WTC11 (cell line): ENCODE data around the gene ANAPC1. TPM values are rescaled to one million over a fixed set of nuclear protein-coding genes. Genes with fewer than 3 reads are reported as not detected.

Experiments used
- ATAC-seq: fragments of 200-7000 bp; cut with Tn5 transposase; 2 replicates; pipeline ENCODE4 v1.10.0; 2021; ENCODE audit warnings: mild to moderate bottlenecking, moderate library complexity
- CTCF ChIA-PET: fragments of 300-600 bp; sonication (Branson Sonifier 250); formaldehyde crosslinking; loops from one replicate; lab custom pipeline; 2021; ENCODE audit warnings: antibody characterized with exemption; lab: Charles Lee
- POLR2A ChIA-PET: fragments of 350-600 bp; sonication (Branson Sonifier 250); formaldehyde crosslinking; loops from one replicate; lab custom pipeline; 2021; ENCODE audit warnings: antibody characterized with exemption; lab: Charles Lee
- DNase-seq: peaks from one replicate; pipeline ENCODE4 v3.0.0; 2021; ENCODE audit warnings: low spot score
- H3K27ac Mint-ChIP-seq: 2 replicates; pipeline ENCODE4 v1.8.0; 2021; ENCODE audit warnings: mixed read lengths
- H3K27me3 Mint-ChIP-seq: 2 replicates; pipeline ENCODE4 v1.8.0; 2021; ENCODE audit warnings: low read depth, mild to moderate bottlenecking, moderate library complexity, mixed read lengths
- H3K36me3 Mint-ChIP-seq: 2 replicates; pipeline ENCODE4 v1.8.0; 2021; ENCODE audit warnings: mixed read lengths
- H3K4me1 Mint-ChIP-seq: 2 replicates; pipeline ENCODE4 v1.8.0; 2022; ENCODE audit warnings: mixed read lengths
- H3K4me3 Mint-ChIP-seq: 2 replicates; pipeline ENCODE4 v1.8.0; 2021; ENCODE audit warnings: mild to moderate bottlenecking, moderate library complexity, mixed read lengths
- H3K9me3 Mint-ChIP-seq: 2 replicates; pipeline ENCODE4 v1.8.0; 2021; ENCODE audit warnings: mixed read lengths
- AR ChIP-seq: fragments of 250-450 bp; sonication (Bioruptor Pico); IDR thresholded peaks from 2 replicates; pipeline ENCODE4 v1.9.0; 2021; ENCODE audit warnings: mild to moderate bottlenecking
- CDX4 ChIP-seq: fragments of 250-450 bp; sonication (Bioruptor Pico); IDR thresholded peaks from 2 replicates; pipeline ENCODE4 v1.9.0; 2021; ENCODE audit warnings: moderate library complexity, mild to moderate bottlenecking, inconsistent platforms, borderline replicate concordance
- ERG ChIP-seq: fragments of 250-450 bp; sonication (Bioruptor Pico); IDR thresholded peaks from 2 replicates; pipeline ENCODE4 v1.8.0; 2021; ENCODE audit warnings: mild to moderate bottlenecking
- FOXP4 ChIP-seq: sonication (generic); formaldehyde crosslinking; IDR thresholded peaks from 2 replicates; pipeline ENCODE4 v1.8.0; 2022; ENCODE audit warnings: mild to moderate bottlenecking, missing genetic modification reagents
- GRHL2 ChIP-seq: fragments of 250-450 bp; sonication (Bioruptor Pico); IDR thresholded peaks from 2 replicates; pipeline ENCODE4 v1.8.0; 2022; ENCODE audit warnings: mild to moderate bottlenecking, moderate library complexity; ENCODE audit not compliant: insufficient replicate concordance, severe bottlenecking
- JUN ChIP-seq: sonication (generic); formaldehyde crosslinking; IDR thresholded peaks from 2 replicates; pipeline ENCODE4 v1.8.0; 2023; ENCODE audit warnings: mild to moderate bottlenecking, missing genetic modification reagents
- NFE2L1 ChIP-seq: sonication (generic); formaldehyde crosslinking; IDR thresholded peaks from 2 replicates; pipeline ENCODE4 v1.8.1; 2023; ENCODE audit warnings: missing genetic modification reagents
- PRDM15 ChIP-seq: sonication (generic); formaldehyde crosslinking; IDR thresholded peaks from 2 replicates; pipeline ENCODE4 v1.8.0; 2022; ENCODE audit warnings: missing genetic modification reagents
- SMAD4 ChIP-seq: sonication (generic); formaldehyde crosslinking; IDR thresholded peaks from 2 replicates; pipeline ENCODE4 v1.8.0; 2022; ENCODE audit warnings: mild to moderate bottlenecking, missing genetic modification reagents
- ZNF138 ChIP-seq: sonication (generic); formaldehyde crosslinking; conservative IDR thresholded peaks from 2 replicates; pipeline ENCODE4 v1.8.1; 2022; ENCODE audit warnings: mild to moderate bottlenecking, moderate library complexity, missing genetic modification reagents
- ZNF232 ChIP-seq: sonication (generic); formaldehyde crosslinking; IDR thresholded peaks from 2 replicates; pipeline ENCODE4 v1.8.0; 2022; ENCODE audit warnings: mild to moderate bottlenecking, missing genetic modification reagents
- ZNF512 ChIP-seq: sonication (generic); formaldehyde crosslinking; IDR thresholded peaks from 2 replicates; pipeline ENCODE4 v1.8.1; 2022; ENCODE audit warnings: missing genetic modification reagents, borderline replicate concordance
- total RNA-seq: library from RNA; stranded (reverse); gene quantifications from 3 replicates; pipeline ENCODE4 v1.2.3, GENCODE V29; 2021

ANAPC1 gene
- total RNA-seq, 1 experiment from 2014 or later: 122 TPM

- TF ChIP-seq ERG (no peak), ZNF138 (CRISPR knock-in tag) (no peak), JUN (no peak), SMAD4 (no peak), CDX4 (CRISPR knock-in tag) (no peak), GRHL2 (CRISPR knock-in tag) (no peak), FOXP4 (no peak), ZNF512 (CRISPR knock-in tag) (no peak), ZNF232 (CRISPR knock-in tag) (no peak), AR (CRISPR knock-in tag) (no peak)
Observed at GRCh38 chr2:111924617-111925107, 40.7 kb upstream of the ANAPC1 start (continued).

- Mint-ChIP-seq H3K4me3 (no peak overlapping the region), H3K27ac (no peak overlapping the region), H3K36me3 (no peaks in the 10 kb centered on the region), H3K9me3 (no peaks in the 10 kb centered on the region), H3K27me3 (no peaks in the 10 kb centered on the region), H3K4me1 (peaks cover 7% of the 10 kb centered on the region; the same call in 1 of the 2 replicates)
- ATAC-seq (no peak), DNase-seq (no peak)
- ChIA-PET CTCF (no interaction called here), POLR2A (no interaction called here)
- TF ChIP-seq PRDM15 (CRISPR knock-in tag) (peak; percentile 45; the same call in 1 of the 2 replicates), NFE2L1 (CRISPR knock-in tag) (no peak)
Observed at GRCh38 chr2:111923276-111923804, 39.3 kb upstream of the ANAPC1 start.
